Astrocyte (in vitro differentiated cells and primary cell): ENCODE measurements around the gene GNAQ. TPM values are rescaled to one million over a fixed set of nuclear protein-coding genes. Genes with fewer than 3 reads are reported as not detected.

ENCODE experiments used
- DNase-seq: peaks from one replicate; pipeline ENCODE4 v3.0.0-alpha.2; 2010; ENCODE audit warnings: low read depth
- FAIRE-seq: peaks from 2 replicates; lab custom pipeline; 2011; peaks lifted over from hg19 to GRCh38; lab: Jason Lieb, UNC
- H2AFZ ChIP-seq: 2 replicates; pipeline ENCODE4 v1.6.0; 2012; ENCODE audit warnings: low read depth, low read length, inconsistent platforms
- H3K27ac ChIP-seq: 2 replicates; pipeline ENCODE4 v1.5.1; 2011; ENCODE audit warnings: low read depth, low read length, inconsistent platforms
- H3K27me3 ChIP-seq: 2 replicates; pipeline ENCODE4 v1.6.0; 2011; ENCODE audit warnings: low read length, inconsistent platforms; ENCODE audit not compliant: insufficient read depth
- H3K36me3 ChIP-seq: 2 replicates; pipeline ENCODE4 v1.5.1; 2011; ENCODE audit warnings: low read length, inconsistent platforms; ENCODE audit not compliant: insufficient read depth
- H3K4me1 ChIP-seq: 2 replicates; pipeline ENCODE4 v1.5.1; 2011; ENCODE audit warnings: low read length, inconsistent platforms; ENCODE audit not compliant: insufficient read depth
- H3K4me2 ChIP-seq: 2 replicates; pipeline ENCODE4 v1.6.0; 2012; ENCODE audit warnings: low read length, inconsistent platforms
- H3K4me3 ChIP-seq: 2 replicates; pipeline ENCODE4 v1.5.1; 2011; ENCODE audit warnings: low read depth, mild to moderate bottlenecking, low read length, inconsistent platforms; ENCODE audit not compliant: insufficient read depth
- H3K79me2 ChIP-seq: 2 replicates; pipeline ENCODE4 v1.6.0; 2012; ENCODE audit warnings: mild to moderate bottlenecking, low read length, inconsistent platforms; ENCODE audit not compliant: insufficient read depth
- H3K9ac ChIP-seq: 2 replicates; pipeline ENCODE4 v1.6.0; 2012; ENCODE audit warnings: mild to moderate bottlenecking, low read length, inconsistent platforms
- H3K9me3 ChIP-seq: 2 replicates; pipeline ENCODE4 v1.5.1; 2012; ENCODE audit warnings: low read depth, mild to moderate bottlenecking, low read length, inconsistent platforms; ENCODE audit not compliant: insufficient read depth
- H4K20me1 ChIP-seq: 2 replicates; pipeline ENCODE4 v1.6.0; 2012; ENCODE audit warnings: low read length, inconsistent platforms; ENCODE audit not compliant: insufficient read depth
- H3K27ac Mint-ChIP-seq: one replicate; pipeline ENCODE4 v1.8.0; 2021; ENCODE audit warnings: mild to moderate bottlenecking, mixed read lengths; ENCODE audit not compliant: unreplicated experiment
- H3K27me3 Mint-ChIP-seq: one replicate; pipeline ENCODE4 v1.8.0; 2021; ENCODE audit warnings: low read depth, mixed read lengths; ENCODE audit not compliant: unreplicated experiment
- H3K36me3 Mint-ChIP-seq: one replicate; pipeline ENCODE4 v1.8.0; 2021; ENCODE audit warnings: low read depth, mixed read lengths; ENCODE audit not compliant: unreplicated experiment
- H3K4me1 Mint-ChIP-seq: one replicate; pipeline ENCODE4 v1.8.0; 2021; ENCODE audit warnings: low read depth, mixed read lengths; ENCODE audit not compliant: unreplicated experiment
- H3K4me3 Mint-ChIP-seq: one replicate; pipeline ENCODE4 v1.8.0; 2021; ENCODE audit warnings: mild to moderate bottlenecking, moderate library complexity, mixed read lengths; ENCODE audit not compliant: unreplicated experiment
- H3K9me3 Mint-ChIP-seq: one replicate; pipeline ENCODE4 v1.8.0; 2021; ENCODE audit warnings: mild to moderate bottlenecking, mixed read lengths; ENCODE audit not compliant: unreplicated experiment
- CTCF ChIP-seq: IDR thresholded peaks from 2 replicates; pipeline ENCODE4 v1.5.1; 2011; ENCODE audit warnings: low read depth, mild to moderate bottlenecking, inconsistent platforms, low read length, moderate library complexity; ENCODE audit not compliant: insufficient read depth
- EZH2 ChIP-seq: IDR thresholded peaks from 2 replicates; pipeline ENCODE4 v1.6.1; 2012; ENCODE audit warnings: mild to moderate bottlenecking, low read length, inconsistent platforms; ENCODE audit not compliant: insufficient read depth
- total RNA-seq: library from RNA; stranded (reverse); gene quantifications from 2 replicates; pipeline ENCODE4 v1.2.1, GENCODE V29; 2021

The GNAQ gene
- total RNA-seq, 1 donor from 2014 or later, result 74.9 TPM

GRCh38 chr9:78050421-78050820 lies 18.8 kb upstream of the GNAQ start:
- Histone ChIP-seq H3K9ac (no peak overlapping the region), H3K36me3 (no peaks in the 10 kb centered on the region), H3K27ac (no peak overlapping the region), H3K4me3 (no peak overlapping the region), H3K4me1 (no peaks in the 10 kb centered on the region), H2AFZ (no peak overlapping the region), H4K20me1 (no peaks in the 10 kb centered on the region), H3K27me3 (peaks cover 3% of the 10 kb centered on the region), H3K4me2 (no peak overlapping the region), H3K79me2 (no peaks in the 10 kb centered on the region), H3K9me3 (no peaks in the 10 kb centered on the region)
- Mint-ChIP-seq H3K36me3 (no peaks in the 10 kb centered on the region), H3K4me1 (peaks cover 7% of the 10 kb centered on the region), H3K9me3 (peaks cover 3% of the 10 kb centered on the region), H3K4me3 (no peak overlapping the region), H3K27ac (no peak overlapping the region), H3K27me3 (peaks cover 6% of the 10 kb centered on the region)
- DNase-seq (no peak), FAIRE-seq (no peak)
- TF ChIP-seq EZH2 (no peak), CTCF (no peak)

- DNase-seq (no peak), FAIRE-seq (no peak)
- Histone ChIP-seq H3K27ac (no peak overlapping the region), H3K4me1 (no peaks in the 10 kb centered on the region), H3K4me3 (no peak overlapping the region), H3K9me3 (no peaks in the 10 kb centered on the region), H2AFZ (no peak overlapping the region), H3K79me2 (no peaks in the 10 kb centered on the region), H3K36me3 (no peaks in the 10 kb centered on the region), H3K4me2 (no peak overlapping the region), H3K9ac (no peak overlapping the region), H3K27me3 (peaks cover 3% of the 10 kb centered on the region), H4K20me1 (no peaks in the 10 kb centered on the region)
- Mint-ChIP-seq H3K4me1 (peaks cover 7% of the 10 kb centered on the region), H3K36me3 (no peaks in the 10 kb centered on the region), H3K27me3 (peaks cover 6% of the 10 kb centered on the region), H3K4me3 (no peak overlapping the region), H3K9me3 (peaks cover 2% of the 10 kb centered on the region), H3K27ac (no peak overlapping the region)
- no peak for TF ChIP-seq EZH2
- TF ChIP-seq CTCF, result no peak
These were observed 17.9 kb upstream of the GNAQ start for GRCh38 chr9:78049484-78049883.

GRCh38 chr9:78047106-78047505 lies 15.5 kb upstream of the GNAQ start:
- Histone ChIP-seq H3K36me3 (no peaks in the 10 kb centered on the region), H3K4me1 (no peaks in the 10 kb centered on the region), H3K9me3 (no peaks in the 10 kb centered on the region), H3K4me3 (no peak overlapping the region), H3K4me2 (no peak overlapping the region), H2AFZ (no peak overlapping the region), H3K79me2 (no peaks in the 10 kb centered on the region), H3K27me3 (peaks cover 3% of the 10 kb centered on the region), H4K20me1 (no peaks in the 10 kb centered on the region), H3K27ac (no peak overlapping the region), H3K9ac (no peak overlapping the region)
- Mint-ChIP-seq H3K27ac (no peak overlapping the region), H3K4me3 (no peak overlapping the region), H3K36me3 (no peaks in the 10 kb centered on the region), H3K9me3 (peaks cover under 1% of the 10 kb centered on the region), H3K4me1 (peaks cover 7% of the 10 kb centered on the region), H3K27me3 (peaks cover 2% of the 10 kb centered on the region)
- DNase-seq, result no peak
- no peak for FAIRE-seq
- TF ChIP-seq CTCF (no peak), EZH2 (no peak)
